ENCODE measurements around the gene PI3.

- no peak for TF ChIP-seq YY1 (IDR thresholded peaks at IDR 0.05; ENCODE audit: insufficient read depth, insufficient read length)
- TF ChIP-seq ZNF274 (IDR thresholded peaks at IDR 0.05; ENCODE audit: low read depth, low read length) = no peak
- TF ChIP-seq SUZ12 (IDR thresholded peaks at IDR 0.05; ENCODE audit: extremely low read depth, insufficient read depth, insufficient read length) = no peak
Measured at GRCh38 chr20:45179166-45179565, 4.5 kb downstream of the PI3 start.

Data from NT2/D1 (cell line).